ENCODE results near the gene DISP3.

DISP3 gene

DNA sequence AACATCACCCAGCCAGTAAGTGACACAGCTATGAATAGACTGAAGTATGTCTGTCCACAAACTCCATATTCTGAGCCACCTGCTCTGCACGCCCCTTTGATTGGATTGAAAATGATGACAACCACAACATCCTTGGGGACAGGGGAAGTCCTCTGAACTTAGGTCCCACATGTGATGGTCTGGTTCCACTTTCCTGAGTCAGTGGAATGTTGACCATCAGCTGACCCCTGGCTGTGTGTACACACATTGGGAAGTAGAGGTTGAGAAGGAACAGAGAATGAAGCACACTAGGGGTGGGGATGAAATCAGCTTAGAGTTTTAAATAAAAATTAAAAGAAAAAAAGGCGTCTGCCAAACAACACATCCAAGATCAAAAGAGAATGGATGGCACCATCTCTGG lies 8.0 kb upstream of the DISP3 start:
- no peaks in the 10 kb centered on the region for H3K4me1 ChIP-seq
- no peaks in the 10 kb centered on the region for H3K36me3 ChIP-seq (ENCODE audit: control insufficient read depth, insufficient read depth, low read length)

DNA sequence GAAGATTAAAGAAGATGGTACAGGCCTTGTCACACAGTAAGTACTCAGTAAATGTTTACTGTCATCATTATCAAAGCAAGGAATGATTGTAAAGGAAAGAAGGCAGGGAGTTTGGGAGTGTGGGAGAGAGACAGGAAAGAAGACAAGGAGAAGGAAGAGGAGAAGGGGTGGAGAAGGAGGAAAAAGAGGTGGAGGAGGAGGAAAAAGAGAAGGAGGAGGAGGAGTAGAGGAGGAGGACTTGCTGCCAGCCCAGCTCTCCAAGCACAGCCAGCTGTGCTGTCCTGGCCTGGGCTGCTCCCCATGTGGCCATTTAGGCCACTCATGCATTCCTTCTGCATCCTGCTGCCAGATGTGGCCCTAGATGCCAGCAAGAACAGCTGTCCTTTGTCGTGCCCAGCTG lies 7.5 kb upstream of the DISP3 start:
- no peak overlapping the region for H3K4me3 ChIP-seq (ENCODE audit: low read depth, low read length)
- H3K4me2 ChIP-seq (ENCODE audit: low read length) = no peak overlapping the region
- no peaks in the 10 kb centered on the region for H3K79me2 ChIP-seq
- H3K27me3 ChIP-seq (ENCODE audit: control insufficient read depth, insufficient read depth, low read length) = no peaks in the 10 kb centered on the region
- H3K27ac ChIP-seq = no peak overlapping the region
- TF ChIP-seq, protein P1, sequence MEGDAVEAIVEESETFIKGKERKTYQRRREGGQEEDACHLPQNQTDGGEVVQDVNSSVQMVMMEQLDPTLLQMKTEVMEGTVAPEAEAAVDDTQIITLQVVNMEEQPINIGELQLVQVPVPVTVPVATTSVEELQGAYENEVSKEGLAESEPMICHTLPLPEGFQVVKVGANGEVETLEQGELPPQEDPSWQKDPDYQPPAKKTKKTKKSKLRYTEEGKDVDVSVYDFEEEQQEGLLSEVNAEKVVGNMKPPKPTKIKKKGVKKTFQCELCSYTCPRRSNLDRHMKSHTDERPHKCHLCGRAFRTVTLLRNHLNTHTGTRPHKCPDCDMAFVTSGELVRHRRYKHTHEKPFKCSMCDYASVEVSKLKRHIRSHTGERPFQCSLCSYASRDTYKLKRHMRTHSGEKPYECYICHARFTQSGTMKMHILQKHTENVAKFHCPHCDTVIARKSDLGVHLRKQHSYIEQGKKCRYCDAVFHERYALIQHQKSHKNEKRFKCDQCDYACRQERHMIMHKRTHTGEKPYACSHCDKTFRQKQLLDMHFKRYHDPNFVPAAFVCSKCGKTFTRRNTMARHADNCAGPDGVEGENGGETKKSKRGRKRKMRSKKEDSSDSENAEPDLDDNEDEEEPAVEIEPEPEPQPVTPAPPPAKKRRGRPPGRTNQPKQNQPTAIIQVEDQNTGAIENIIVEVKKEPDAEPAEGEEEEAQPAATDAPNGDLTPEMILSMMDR (IDR thresholded peaks at IDR 0.05) = no peak
- H3K4me1 ChIP-seq = no peaks in the 10 kb centered on the region
- no peaks in the 10 kb centered on the region for H3K36me3 ChIP-seq (ENCODE audit: control insufficient read depth, insufficient read depth, low read length)
- no peak overlapping the region for H2AFZ ChIP-seq
- no peaks in the 10 kb centered on the region for H3K9me3 ChIP-seq (ENCODE audit: control insufficient read depth, low read length)
- no peak overlapping the region for H3K9ac ChIP-seq

More for the DNA sequence above, 8.0 kb upstream of the DISP3 start:
- no peaks in the 10 kb centered on the region for H3K9me3 ChIP-seq (ENCODE audit: control insufficient read depth, low read length)
- H3K27me3 ChIP-seq (ENCODE audit: control insufficient read depth, insufficient read depth, low read length) = no peaks in the 10 kb centered on the region
- no peak overlapping the region for H3K9ac ChIP-seq
- TF ChIP-seq, protein P1 (IDR thresholded peaks at IDR 0.05) = no peak
- H3K27ac ChIP-seq = no peak overlapping the region
- no peak overlapping the region for H2AFZ ChIP-seq
- no peak overlapping the region for H3K4me2 ChIP-seq (ENCODE audit: low read length)
- H3K4me3 ChIP-seq (ENCODE audit: low read depth, low read length) = no peak overlapping the region
- no peaks in the 10 kb centered on the region for H3K79me2 ChIP-seq

DNA sequence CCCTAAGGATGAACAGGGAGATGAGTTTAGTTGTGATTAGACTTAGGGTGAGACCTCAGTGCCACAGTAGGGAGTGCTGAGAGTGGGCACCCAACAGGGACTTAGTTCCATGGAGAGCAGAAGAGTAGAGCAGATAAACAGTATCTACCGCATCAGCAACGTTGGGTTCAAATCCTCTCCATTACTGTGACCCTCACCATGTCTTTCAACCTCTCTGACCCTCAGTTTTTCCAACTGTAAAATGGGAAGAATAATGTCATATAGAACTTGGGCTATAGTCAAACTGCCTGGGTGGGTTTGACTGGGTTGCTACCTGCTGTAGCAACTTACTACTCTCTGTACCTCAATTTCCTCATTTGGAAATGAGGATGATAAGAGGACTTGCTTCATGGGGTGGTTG lies 6.7 kb upstream of the DISP3 start:
- H3K27me3 ChIP-seq (ENCODE audit: control insufficient read depth, insufficient read depth, low read length) = no peaks in the 10 kb centered on the region
- H3K4me3 ChIP-seq (ENCODE audit: low read depth, low read length) = no peak overlapping the region
- H3K9me3 ChIP-seq (ENCODE audit: control insufficient read depth, low read length) = no peaks in the 10 kb centered on the region
- H3K9ac ChIP-seq = no peak overlapping the region
- H3K36me3 ChIP-seq (ENCODE audit: control insufficient read depth, insufficient read depth, low read length) = no peaks in the 10 kb centered on the region
- no peak overlapping the region for H3K4me2 ChIP-seq (ENCODE audit: low read length)
- no peaks in the 10 kb centered on the region for H3K4me1 ChIP-seq
- no peak overlapping the region for H2AFZ ChIP-seq
- no peak overlapping the region for H3K27ac ChIP-seq
- TF ChIP-seq, protein P1 (IDR thresholded peaks at IDR 0.05) = no peak
- H3K79me2 ChIP-seq = no peaks in the 10 kb centered on the region

DNA sequence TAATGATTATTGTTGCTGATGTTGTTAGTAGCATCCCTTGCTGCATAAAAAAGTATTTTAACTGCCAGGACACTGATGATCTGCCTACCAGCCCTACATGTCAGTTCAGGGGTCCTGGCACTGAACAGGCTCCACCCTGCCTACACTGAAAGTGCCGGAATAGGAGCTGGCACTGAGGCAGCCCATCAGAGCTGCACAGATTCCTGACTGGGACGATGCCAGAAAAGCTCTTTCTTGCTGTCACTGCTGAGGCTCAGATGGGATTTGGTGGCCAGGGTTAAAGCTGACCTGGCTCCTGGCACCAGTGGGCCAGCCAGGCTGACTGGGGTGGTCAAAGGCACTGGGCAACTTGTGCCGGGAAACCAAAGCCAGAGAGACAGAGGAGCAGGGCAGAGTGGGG lies 6.2 kb upstream of the DISP3 start:
- Histone ChIP-seq H3K4me2 (ENCODE audit: low read length) (no peak overlapping the region), H2AFZ (no peak overlapping the region), H3K4me1 (no peaks in the 10 kb centered on the region), H3K36me3 (ENCODE audit: control insufficient read depth, insufficient read depth, low read length) (no peaks in the 10 kb centered on the region), H3K27me3 (ENCODE audit: control insufficient read depth, insufficient read depth, low read length) (no peaks in the 10 kb centered on the region), H3K9me3 (ENCODE audit: control insufficient read depth, low read length) (no peaks in the 10 kb centered on the region), H3K4me3 (ENCODE audit: low read depth, low read length) (no peak overlapping the region), H3K9ac (no peak overlapping the region), H3K79me2 (no peaks in the 10 kb centered on the region), H3K27ac (no peak overlapping the region)
- TF ChIP-seq, protein P1 (IDR thresholded peaks at IDR 0.05) = no peak

DNA sequence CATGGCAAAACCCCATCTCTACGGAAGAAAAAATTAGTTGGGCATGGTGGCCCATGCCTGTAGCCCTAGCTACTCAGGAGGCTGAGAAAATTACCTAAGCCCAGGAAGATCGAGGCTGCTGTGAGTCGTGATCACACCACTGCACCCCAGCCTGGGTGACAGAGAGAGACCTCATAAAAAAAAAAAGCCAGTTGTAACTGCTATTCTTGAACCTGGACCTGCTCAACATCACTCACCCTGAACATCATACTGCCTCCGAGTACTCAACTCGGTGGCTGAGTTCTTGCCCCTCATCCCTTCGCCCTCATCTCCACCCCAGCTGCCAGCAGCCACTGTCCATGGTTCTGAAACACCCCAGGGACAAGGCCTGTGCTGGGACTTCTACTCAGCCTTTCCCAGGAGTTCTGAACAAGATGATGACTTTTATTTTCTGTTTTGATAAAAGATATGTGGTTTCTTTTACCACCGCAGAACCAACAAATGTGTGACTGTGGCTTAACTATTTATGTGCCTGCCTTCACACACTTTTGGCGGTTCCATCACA lies 5.4 kb upstream of the DISP3 start:
- no peaks in the 10 kb centered on the region for H3K4me1 ChIP-seq
- H3K9ac ChIP-seq = no peak overlapping the region
- H3K27ac ChIP-seq = no peak overlapping the region
- H3K27me3 ChIP-seq (ENCODE audit: control insufficient read depth, insufficient read depth, low read length) = no peaks in the 10 kb centered on the region
- H3K9me3 ChIP-seq (ENCODE audit: control insufficient read depth, low read length) = no peaks in the 10 kb centered on the region
- no peaks in the 10 kb centered on the region for H3K36me3 ChIP-seq (ENCODE audit: control insufficient read depth, insufficient read depth, low read length)
- H3K79me2 ChIP-seq = no peaks in the 10 kb centered on the region
- TF ChIP-seq, protein P1 (IDR thresholded peaks at IDR 0.05) = no peak
- H3K4me2 ChIP-seq (ENCODE audit: low read length) = no peak overlapping the region
- no peak overlapping the region for H2AFZ ChIP-seq
- H3K4me3 ChIP-seq (ENCODE audit: low read depth, low read length) = no peak overlapping the region

Data from parathyroid adenoma (tissue), 2 donors.